SKM-1 (cell line): ENCODE results near the gene GLG1.
A peak's percentile ranks its signal among the peaks of the same experiment; 100 is the strongest.
"Not testable (repeated sequence)": the region's sequence is repeated elsewhere in the genome, so short reads cannot be mapped to it uniquely, and the experiment has no call there.

Experiments
- DNase-seq: peaks from one replicate; lab custom pipeline; 2025; ENCODE audit not compliant: unreplicated experiment; lab: John Stamatoyannopoulos, UW

The GLG1 gene

DNA sequence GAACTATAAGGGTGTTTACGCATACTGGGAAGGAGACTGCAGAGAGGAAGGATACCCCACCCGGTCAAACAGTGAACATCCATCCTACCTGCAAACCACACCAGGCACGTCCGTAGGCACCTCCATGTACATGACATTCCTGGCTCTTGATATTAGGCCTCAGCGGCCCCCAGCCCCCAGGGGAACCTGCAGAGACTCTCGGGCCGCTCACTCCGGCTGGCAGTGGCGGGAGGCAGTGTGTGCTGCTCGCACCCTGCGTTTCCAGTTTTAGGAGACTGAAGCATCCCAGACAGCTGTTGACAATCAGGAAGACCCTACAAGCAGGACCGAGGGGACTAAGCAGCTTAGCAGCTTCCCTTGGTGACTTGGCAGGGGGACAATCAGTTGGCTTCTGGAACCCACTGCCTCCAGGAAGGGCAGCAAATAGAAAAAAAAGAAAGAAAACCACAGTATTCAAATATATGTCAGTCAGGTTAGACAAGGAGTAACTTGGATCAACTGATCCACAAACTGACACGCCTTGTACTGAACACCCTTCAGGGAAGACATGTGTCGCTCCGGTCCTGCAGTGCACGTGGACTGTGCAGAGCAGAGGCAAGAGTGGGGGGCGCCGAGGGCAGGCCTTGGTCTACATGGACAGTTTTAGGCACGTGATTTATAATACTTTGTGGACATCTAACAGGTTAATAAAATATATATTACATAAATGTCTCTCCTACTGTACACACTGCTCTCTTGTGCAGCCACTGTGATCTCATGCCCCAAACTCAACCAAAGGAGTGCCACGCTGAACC lies 155.8 kb downstream of the GLG1 start:
- no peak for DNase-seq

DNA sequence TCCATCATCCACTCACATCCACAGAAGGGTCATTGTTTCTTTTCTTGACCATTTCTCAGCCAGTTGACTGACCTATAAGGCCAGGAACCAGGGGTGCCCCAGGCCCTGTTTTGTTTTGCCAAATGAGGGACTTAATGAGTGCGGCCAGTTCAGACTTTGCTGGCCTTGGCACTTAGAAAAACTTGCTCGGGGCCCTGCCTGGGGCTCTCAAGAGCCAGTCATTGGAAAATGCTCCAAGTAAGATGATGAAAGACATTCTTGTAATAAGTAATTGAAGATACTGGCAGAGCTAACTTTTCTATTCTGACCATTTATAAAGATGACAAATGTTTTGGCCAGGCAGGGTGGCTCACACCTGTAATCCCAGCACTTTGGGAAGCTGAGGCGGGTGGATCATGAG lies 156.7 kb downstream of the GLG1 start:
- DNase-seq = no peak

GRCh38 chr16:74449470-74449869 lies 157.4 kb downstream of the GLG1 start:
- no peak for DNase-seq

- DNase-seq = no peak
Measured at GRCh38 chr16:74448990-74449389, 157.9 kb downstream of the GLG1 start.

- DNase-seq = no peak
Measured at GRCh38 chr16:74447578-74447977, 159.3 kb downstream of the GLG1 start.

DNA sequence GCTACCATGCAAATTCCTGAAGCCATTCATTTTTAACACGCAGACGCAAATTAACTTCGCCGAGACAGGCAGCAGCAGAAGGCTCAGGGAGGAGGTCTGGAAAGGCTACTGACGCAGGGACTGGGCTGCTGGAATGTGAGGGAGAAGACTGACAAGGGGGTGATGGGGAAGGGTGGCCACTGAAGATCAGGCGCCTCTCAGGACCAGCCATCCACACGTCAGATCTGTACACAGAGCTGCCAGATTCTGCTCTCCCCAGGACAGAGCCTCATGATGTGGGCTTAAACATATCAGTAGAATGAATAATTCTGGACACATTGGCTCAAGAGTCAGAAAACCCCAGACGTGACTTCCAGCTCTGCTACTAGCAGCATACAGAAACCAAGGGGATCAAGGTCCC lies 160.0 kb downstream of the GLG1 start:
- no peak for DNase-seq

GRCh38 chr16:74443624-74444346 lies 163.1 kb downstream of the GLG1 start:
- not testable (repeated sequence) for DNase-seq

- DNase-seq = no peak
Measured at GRCh38 chr16:74439685-74440084, 167.2 kb downstream of the GLG1 start.

DNA sequence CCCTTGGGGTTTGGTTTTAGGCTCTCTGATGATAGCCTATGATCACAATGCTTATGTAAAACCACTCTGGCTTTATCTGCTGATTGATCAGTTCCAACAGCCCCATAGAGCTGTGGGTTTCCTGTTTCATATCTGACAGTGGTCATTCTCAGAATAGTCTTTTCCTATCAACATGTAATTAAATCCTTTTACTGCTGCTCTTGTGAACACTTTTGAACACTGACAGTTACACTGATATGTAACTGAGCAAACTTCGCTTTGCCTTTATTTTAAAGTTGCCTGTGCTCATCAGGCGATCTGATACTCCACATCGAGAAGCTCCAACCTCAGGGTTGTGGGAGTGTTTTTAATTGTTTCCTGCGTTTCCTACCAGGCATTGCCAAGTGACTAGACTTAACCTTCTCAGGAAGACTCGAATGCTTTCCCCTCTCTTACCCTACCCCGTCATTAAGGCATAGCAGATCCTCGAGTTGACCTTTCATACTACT lies 168.4 kb downstream of the GLG1 start:
- DNase-seq = no peak

DNA sequence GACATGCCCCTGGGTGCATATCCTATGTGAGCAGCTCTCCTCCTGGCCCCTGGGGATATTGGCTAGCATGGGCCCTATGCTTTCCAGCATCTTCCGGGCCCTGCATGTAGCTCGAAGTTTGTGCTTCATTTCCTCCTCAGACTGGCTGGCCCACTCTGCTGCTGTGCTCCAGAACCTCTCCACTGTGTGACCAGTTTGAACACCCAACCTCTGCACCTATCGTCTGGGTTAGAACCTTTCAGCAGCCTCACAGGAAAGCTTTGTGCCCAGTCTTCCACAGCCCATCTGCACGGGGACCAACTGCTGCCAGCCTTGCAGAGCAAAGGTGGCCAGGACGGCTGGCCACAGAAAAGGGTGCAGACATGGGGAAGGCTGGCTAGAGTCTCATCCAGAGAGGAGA lies 175.4 kb downstream of the GLG1 start:
- no peak for DNase-seq

- peak; percentile 30 for DNase-seq
Measured at GRCh38 chr16:74430036-74430712, 176.7 kb downstream of the GLG1 start.

DNA sequence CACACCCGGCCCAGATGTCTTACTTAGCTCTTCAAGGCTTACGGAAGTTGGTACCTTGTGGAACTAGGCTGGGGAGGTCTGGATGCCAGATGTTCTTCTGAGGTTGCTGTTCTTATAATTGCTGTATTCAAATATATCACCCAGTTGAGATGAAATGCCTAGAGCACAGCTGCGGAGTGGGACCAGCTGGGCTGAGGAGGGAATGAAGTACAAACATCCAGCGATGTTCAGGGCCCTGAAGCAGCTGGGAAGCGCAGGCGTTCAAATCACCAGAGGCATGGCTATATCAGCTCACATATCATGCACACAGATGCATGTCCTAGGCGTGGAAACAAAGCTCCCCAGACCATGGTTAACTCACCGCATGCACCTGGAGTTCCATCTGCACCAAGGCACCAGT lies 178.4 kb downstream of the GLG1 start:
- DNase-seq = not testable (repeated sequence)

GRCh38 chr16:74425751-74426150 lies 181.2 kb downstream of the GLG1 start:
- DNase-seq = not testable (repeated sequence)

- DNase-seq = not testable (repeated sequence)
Measured at GRCh38 chr16:74423721-74424120, 183.2 kb downstream of the GLG1 start.

- not testable (repeated sequence) for DNase-seq
Measured at GRCh38 chr16:74422086-74422485, 184.8 kb downstream of the GLG1 start.

DNA sequence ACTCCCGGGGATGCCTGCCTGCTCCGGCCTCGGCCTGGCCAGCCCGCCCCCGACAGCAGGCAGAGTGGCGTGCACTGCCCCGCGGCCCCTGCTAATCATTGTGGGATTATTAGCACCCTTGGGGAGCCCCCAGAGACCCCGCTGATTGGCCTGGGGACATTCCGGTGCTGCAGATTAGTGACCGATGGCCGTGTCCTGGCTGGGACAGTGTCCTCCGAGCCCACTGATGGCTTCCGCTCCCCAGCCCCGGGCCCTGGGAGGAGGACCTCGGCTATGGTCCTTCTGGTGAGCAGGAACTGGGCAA lies 185.5 kb downstream of the GLG1 start:
- DNase-seq = not testable (repeated sequence)

DNA sequence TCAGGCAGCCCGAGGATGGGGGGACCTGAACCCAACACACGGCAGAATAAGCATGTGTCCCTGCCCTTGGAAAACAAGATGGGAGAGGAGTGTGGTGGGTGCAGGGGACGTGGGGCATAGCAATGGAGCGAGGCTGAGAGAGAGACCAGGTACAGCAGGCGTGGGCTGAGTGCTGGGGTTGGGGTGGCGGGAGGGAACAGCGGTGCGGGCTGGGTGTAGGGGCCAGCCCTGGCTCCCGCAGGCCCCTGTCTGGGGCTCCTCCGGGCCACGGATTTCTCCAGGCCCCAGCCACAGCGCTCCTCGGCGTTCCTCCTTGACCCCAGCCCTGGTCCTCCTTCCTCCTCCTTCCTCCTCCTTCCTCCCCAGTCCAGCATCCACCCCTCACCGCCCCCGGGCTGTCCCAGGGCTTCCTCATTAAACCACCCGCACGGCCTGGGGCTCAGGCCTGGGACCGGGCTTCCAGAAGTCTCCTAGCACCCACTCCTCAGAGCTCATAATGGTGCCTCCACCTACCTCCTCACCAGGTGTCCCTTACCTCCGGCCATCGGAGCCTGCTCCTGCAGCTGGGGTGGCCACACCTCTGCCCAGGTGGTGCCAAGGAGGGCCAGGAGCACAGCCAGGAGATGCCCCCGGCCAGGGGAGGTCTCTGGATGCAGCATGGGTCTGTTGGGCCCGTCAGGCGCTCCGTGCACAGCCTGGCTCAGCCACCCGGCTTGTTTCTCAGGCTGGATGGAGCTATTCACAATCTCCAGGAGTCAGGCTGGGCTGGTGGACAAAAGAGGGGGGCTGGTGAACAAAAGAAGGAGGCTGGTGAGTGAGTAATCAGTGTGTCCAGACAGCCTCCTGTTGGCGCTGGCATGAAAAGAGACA lies 186.1 kb downstream of the GLG1 start, which contains the start of gene CLEC18B:
Gene CLEC18B (minus strand): TSS at position 867 of the 870 bp plus-strand sequence. CDS start 208 bp downstream, at position 659.
- DNase-seq = not testable (repeated sequence)

DNA sequence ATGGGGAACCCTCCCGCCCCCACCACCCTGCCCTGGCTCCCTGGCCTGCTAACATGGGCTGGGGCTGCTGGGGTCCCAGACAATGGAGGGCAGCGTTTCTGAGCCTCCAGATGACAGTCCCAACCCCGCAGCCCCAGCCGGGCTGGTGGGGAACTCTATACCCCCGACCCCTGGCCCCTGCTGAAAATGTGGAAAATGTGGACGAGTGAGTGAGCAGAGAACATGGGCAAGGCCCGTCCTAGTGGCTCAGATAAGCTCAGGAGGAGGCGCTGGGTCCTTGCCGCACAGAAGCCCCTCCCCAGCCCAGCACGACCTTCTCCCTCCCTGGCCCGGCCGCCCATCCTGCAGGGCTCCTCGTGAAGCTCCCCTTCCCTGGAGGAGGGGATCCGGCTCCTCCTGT lies 187.1 kb downstream of the GLG1 start:
- not testable (repeated sequence) for DNase-seq

GRCh38 chr16:74417897-74418296 lies 189.0 kb downstream of the GLG1 start:
- DNase-seq = not testable (repeated sequence)

DNA sequence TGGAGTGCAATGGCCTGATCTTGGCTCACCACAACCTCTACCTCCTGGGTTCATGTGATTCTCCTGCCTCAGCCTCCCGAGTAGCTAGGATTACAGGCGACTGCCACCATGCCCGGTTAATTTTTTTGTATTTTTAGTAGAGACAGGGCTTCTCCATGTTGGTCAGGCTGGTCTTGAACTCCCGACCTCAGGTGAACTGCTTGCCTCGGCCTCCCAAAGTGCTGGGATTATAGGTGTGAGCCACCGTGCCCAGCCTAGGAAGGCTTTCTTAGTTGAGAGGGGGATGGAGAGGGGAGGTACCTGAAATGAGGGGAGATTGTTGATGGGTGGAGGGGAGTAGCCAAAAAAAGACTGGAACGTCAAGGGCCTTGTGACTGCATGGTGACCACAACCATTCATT lies 193.0 kb downstream of the GLG1 start:
- DNase-seq = not testable (repeated sequence)

DNA sequence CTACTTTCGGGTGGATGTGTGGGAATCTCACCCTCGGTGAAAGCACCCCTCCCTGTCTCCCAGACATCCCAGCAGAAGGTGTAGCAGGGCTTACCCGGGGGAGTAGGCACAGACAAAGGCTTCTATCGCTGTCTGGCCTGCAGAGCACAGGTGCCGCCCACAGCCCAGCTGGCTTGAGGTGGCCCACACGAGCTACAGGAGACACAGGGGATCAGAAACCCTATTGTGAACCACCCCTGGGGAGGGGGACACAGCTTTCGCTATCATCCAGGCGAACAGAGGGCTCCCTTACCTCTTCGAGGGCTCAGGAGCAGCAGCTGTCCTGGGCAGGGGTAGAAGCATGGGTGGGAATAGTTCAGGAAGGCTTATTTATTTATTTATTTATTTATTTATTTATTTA lies 193.4 kb downstream of the GLG1 start:
- not testable (repeated sequence) for DNase-seq
